ENCODE measurements around the gene MAPK8IP3.

DNA sequence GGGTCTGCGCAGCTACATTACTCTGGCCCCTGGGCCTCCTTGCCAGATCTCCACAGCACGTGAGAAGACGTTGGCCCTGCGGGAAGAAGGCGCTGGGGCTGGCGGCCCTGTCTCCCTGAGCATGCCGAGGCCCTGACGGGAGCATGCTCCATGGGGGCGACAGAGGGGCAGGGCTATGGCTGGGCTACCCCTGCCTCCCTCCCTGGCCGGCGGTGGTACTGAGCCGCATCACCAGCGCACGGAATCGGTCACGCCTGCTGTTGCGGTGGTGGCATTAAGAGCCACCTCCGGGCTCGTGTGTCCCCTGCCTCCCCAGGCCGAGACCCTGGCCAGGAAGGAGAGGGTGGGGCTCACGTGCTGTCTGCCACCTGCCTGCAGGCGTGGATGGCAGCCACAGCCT lies 28.1 kb downstream of the MAPK8IP3 start:
- TF ChIP-seq POLR2A (IDR thresholded peaks at IDR 0.05) (no peak), POLR2AphosphoS5 (IDR thresholded peaks at IDR 0.05; ENCODE audit: insufficient read depth in 1 of 2, low read depth in 1 of 2) (no peak)
- TF ChIP-seq, protein P1, sequence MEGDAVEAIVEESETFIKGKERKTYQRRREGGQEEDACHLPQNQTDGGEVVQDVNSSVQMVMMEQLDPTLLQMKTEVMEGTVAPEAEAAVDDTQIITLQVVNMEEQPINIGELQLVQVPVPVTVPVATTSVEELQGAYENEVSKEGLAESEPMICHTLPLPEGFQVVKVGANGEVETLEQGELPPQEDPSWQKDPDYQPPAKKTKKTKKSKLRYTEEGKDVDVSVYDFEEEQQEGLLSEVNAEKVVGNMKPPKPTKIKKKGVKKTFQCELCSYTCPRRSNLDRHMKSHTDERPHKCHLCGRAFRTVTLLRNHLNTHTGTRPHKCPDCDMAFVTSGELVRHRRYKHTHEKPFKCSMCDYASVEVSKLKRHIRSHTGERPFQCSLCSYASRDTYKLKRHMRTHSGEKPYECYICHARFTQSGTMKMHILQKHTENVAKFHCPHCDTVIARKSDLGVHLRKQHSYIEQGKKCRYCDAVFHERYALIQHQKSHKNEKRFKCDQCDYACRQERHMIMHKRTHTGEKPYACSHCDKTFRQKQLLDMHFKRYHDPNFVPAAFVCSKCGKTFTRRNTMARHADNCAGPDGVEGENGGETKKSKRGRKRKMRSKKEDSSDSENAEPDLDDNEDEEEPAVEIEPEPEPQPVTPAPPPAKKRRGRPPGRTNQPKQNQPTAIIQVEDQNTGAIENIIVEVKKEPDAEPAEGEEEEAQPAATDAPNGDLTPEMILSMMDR (IDR thresholded peaks at IDR 0.05), result no peak
